GM12874 (cell line): ENCODE data around the gene ERLIN1.

Source experiments
- TF ChIP-seq, protein P1 (sequence below): IDR thresholded peaks from 2 replicates; pipeline ENCODE4 v1.5.1; 2011; ENCODE audit warnings: low read depth, mild to moderate bottlenecking, control low read depth, low read length, moderate library complexity; ENCODE audit not compliant: insufficient read depth

Gene ERLIN1

DNA sequence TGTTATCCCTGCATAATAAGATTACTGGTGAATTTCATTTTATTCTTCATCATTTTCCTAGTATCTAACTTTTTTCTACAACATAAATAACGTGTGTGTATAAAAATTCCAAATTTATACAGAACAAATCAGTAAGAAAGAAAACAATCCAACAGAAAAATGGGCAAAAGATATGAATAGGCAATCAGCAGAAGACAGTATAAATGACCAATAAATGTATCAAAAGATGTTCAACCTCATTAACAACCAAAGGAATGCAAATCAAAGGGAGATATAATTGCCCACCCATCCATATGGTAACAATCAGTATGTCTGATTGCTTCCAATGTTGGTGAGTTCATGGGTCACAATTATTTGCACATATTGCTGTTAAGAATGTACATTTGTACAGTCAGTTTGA is 13.5 kb downstream of the ERLIN1 start:
- TF ChIP-seq, protein P1, sequence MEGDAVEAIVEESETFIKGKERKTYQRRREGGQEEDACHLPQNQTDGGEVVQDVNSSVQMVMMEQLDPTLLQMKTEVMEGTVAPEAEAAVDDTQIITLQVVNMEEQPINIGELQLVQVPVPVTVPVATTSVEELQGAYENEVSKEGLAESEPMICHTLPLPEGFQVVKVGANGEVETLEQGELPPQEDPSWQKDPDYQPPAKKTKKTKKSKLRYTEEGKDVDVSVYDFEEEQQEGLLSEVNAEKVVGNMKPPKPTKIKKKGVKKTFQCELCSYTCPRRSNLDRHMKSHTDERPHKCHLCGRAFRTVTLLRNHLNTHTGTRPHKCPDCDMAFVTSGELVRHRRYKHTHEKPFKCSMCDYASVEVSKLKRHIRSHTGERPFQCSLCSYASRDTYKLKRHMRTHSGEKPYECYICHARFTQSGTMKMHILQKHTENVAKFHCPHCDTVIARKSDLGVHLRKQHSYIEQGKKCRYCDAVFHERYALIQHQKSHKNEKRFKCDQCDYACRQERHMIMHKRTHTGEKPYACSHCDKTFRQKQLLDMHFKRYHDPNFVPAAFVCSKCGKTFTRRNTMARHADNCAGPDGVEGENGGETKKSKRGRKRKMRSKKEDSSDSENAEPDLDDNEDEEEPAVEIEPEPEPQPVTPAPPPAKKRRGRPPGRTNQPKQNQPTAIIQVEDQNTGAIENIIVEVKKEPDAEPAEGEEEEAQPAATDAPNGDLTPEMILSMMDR, result no peak

DNA sequence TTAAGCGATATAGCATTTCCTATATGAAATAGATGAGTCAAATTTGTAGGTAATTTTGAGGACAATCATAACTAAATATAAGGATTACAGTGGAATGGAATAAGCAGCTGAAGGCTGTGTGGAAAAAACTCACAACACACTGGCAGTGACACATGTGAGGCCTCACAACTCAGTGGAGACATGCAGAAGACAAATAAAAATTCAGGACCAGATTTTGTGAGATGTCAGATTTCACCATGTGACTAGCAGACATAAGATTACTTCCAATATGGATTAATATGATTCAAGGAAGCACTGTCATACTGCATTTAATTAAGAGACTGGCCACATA is 17.6 kb downstream of the ERLIN1 start:
- TF ChIP-seq, protein P1, result no peak

DNA sequence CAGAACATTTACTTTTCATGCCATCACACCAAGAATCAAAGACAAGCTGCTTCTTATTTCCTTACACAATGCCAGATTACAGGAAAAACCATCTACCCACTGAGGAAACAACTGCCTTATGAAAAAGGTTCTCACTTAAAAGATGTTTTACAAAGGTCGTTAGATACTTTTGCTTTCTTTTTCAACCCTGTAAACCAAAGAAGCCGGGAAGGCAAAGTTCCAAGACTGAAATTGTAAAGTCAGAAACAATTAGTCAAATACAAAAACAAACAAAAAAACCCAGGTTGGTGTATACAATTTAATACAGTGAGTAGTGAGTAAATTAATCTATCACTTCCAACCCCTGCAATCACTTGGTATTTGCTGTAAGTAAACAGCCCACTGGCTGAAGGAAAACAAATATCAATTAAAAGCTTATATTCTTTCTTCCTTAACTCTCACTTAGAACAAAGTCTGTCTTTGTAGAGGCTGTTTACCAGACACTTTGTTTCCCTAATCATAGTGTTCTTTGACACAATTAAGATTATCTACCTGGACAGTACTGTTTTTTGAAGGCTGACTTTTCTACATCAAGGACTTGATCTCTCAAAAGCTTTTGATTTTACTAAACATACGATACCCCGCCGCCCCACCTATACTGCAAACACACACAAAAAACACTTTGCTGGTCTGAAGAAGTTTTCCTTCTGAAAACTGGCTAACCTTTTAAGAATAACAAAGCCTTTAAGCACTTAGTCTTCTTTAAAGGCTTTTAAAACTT is 18.1 kb downstream of the ERLIN1 start:
- TF ChIP-seq, protein P1, result no peak

DNA sequence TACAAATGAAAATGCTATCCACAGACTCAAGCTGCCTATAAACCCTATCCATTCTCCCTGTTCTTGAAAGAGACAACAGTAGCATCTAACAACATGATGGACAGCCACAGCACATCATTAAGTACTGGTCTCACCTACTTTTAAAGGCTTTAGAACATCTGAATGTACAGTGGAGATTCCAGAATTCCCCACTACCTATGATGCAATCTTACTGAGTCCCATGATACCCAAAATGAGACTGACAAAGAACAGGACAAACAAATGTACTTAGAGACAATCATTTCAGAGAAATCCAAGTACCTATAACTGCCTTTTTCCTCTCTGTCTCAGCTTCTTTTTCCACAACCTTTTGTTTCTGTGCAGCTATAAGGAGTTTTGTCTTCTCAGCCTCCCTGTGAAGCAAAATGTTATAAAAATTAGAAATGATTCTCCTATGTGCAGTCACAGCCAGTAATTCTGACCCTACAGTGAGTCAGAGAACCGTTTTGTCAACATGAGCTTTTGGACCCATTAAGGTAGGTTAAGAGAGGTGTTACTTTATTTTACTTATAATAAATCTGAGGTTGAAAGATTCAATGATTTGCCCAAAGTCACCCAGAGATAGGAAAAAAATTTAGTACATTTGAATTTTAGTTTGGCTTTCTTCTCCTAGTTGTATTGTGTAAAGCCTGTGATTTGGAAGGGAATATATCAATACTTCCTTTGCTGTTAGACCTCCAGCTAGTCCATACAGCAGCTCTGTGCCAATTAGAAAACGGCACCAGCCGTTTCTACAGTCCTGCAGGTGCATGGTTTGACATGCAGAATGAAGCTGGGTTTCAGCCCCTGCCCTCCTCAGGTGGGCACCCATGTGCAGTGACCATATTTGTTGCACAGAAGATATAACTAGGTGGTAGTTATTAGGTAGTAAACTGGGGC is 21.9 kb downstream of the ERLIN1 start:
- TF ChIP-seq, protein P1, result no peak

DNA sequence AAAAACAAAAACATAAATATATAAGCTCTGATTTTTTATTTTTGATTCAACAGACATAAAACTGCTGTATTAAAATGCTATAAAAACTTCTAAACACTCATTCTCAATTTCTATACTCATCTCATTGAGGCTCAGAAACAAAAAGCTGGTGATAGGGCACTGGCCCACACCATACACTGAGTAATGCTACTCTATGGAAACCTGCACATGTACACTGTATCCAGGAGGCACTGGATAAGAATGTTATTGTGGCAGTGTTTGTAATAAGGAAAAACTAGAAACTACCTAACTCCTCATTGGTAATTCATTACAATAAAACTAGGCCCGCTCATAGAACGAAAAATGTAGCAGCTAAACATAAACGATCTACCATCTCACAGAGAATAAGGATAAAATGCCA is 23.1 kb downstream of the ERLIN1 start:
- TF ChIP-seq, protein P1, result no peak

DNA sequence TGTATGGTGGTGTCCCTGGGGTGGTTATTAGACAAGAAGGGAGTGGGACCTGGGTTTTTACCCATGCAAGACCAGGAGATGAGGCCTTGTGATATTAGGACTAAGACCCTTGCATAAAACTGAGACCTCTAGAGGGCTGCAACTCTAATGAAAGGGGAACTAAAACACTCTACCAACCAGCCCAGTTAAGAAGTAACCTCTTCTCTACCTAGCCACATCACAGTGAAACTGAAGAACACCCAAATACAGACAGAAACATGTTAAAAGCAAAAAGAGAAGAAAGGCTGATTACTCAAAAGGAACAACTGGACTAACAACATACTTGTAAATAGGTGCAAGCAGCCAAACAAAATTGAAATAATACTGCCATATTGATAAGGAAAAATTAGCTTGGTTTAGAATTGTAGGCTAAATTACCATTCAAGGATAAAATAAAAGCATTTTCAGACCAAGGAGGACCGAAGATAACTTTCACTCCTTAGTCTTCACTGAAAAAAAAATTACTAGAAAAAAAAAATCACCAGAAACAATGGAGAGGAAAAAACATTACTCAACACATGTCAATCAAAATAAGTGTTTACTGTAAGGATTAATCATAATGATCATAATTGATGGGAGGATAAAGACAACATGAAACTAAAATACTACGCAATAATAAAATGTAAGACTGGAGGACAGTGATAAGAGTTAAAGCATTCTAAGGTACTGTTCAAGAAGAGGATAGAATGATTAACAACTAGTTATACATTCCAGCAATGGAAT is 27.6 kb downstream of the ERLIN1 start:
- TF ChIP-seq, protein P1, result no peak

DNA sequence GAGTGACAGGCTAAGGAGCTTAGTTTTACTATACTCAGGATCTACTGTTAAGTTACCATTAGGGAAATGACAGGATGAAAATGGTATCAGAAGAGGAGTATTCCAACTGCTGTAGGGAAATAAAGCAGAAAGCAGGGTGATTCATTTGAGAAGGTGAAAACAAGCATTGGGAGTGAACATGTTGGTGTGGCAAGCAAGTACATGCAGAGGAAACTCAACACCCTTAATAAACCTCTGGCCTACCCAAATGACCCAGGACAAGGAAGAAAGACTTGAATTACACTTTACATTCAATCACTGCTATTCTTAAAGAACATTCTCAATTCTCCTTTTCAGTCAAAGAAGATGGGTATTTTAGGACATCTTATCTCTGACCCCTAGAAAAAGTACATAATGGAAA is 28.7 kb downstream of the ERLIN1 start:
- TF ChIP-seq, protein P1, result no peak
